PC-9 (cell line): Measurements from ENCODE around the gene MLKL. TPM values are rescaled to one million over a fixed set of nuclear protein-coding genes. Genes with fewer than 3 reads are reported as not detected.

Source experiments
- BruUV-seq: library from RNA; stranded (reverse); fragments of 400-500 nt; replicated peaks from 2 replicates; lab custom pipeline; 2021; lab: Mats Ljungman, UMichigan
- CTCF ChIA-PET: fragments of 300-600 bp; sonication (Branson Sonifier 250); formaldehyde crosslinking; loops from one replicate; lab custom pipeline; 2022; ENCODE audit warnings: antibody characterized with exemption; lab: Charles Lee
- POLR2A ChIA-PET: fragments of 300-600 bp; sonication (Branson Sonifier 250); formaldehyde crosslinking; loops from one replicate; lab custom pipeline; 2022; ENCODE audit warnings: antibody characterized with exemption; ENCODE audit not compliant: unreplicated experiment; lab: Charles Lee
- DNase-seq, 2 experiments: peaks; one replicate each; pipeline versions ENCODE4 v3.0.0 to v3.0.0-alpha.2; 2015 to 2022; ENCODE audit warnings: mixed read lengths in 1 of 2
- H2AFZ ChIP-seq: fragments of 200-600 bp; sonication (generic); 2 replicates; pipeline ENCODE4 v1.8.1; 2017; ENCODE audit warnings: antibody characterized with exemption
- H3F3A ChIP-seq: fragments of 200-600 bp; sonication (generic); 2 replicates; pipeline ENCODE4 v1.8.1; 2017; ENCODE audit warnings: antibody characterized with exemption, mild to moderate bottlenecking, low read depth; ENCODE audit not compliant: insufficient read depth
- H3K27ac ChIP-seq: fragments of 200-600 bp; sonication (generic); 2 replicates; pipeline ENCODE4 v1.6.1; 2016; ENCODE audit warnings: mixed run types
- H3K27me3 ChIP-seq: fragments of 200-600 bp; sonication (generic); 2 replicates; pipeline ENCODE4 v1.6.1; 2016; ENCODE audit warnings: low read depth, mixed run types; ENCODE audit not compliant: insufficient read depth
- H3K36me3 ChIP-seq: fragments of 200-600 bp; sonication (generic); 2 replicates; pipeline ENCODE4 v1.6.1; 2016; ENCODE audit warnings: low read depth, mixed run types
- H3K4me1 ChIP-seq: fragments of 200-600 bp; sonication (generic); replicated peaks from 2 replicates; pipeline ENCODE4 v1.6.1; 2016; ENCODE audit warnings: mixed run types; ENCODE audit not compliant: insufficient read depth
- H3K4me2 ChIP-seq: fragments of 200-600 bp; sonication (generic); 2 replicates; pipeline ENCODE4 v1.6.1; 2017; ENCODE audit warnings: mixed run types
- H3K4me3 ChIP-seq: fragments of 200-600 bp; sonication (generic); 2 replicates; pipeline ENCODE4 v1.6.1; 2016; ENCODE audit warnings: mixed run types
- H3K79me2 ChIP-seq: fragments of 200-600 bp; sonication (generic); 2 replicates; pipeline ENCODE4 v1.6.1; 2017; ENCODE audit warnings: low read depth, mixed run types
- H3K9me2 ChIP-seq: fragments of 200-600 bp; sonication (generic); 2 replicates; pipeline ENCODE4 v1.8.1; 2017; ENCODE audit warnings: mild to moderate bottlenecking; ENCODE audit not compliant: insufficient read depth
- H3K9me3 ChIP-seq: fragments of 200-600 bp; sonication (generic); 2 replicates; pipeline ENCODE4 v1.8.1; 2016; ENCODE audit warnings: low read depth; ENCODE audit not compliant: insufficient read depth
- H4K20me1 ChIP-seq: fragments of 200-600 bp; sonication (generic); 2 replicates; pipeline ENCODE4 v1.8.1; 2017; ENCODE audit not compliant: insufficient read depth
- EZH2 ChIP-seq: fragments of 200-600 bp; sonication (generic); IDR thresholded peaks from 2 replicates; pipeline ENCODE4 v1.8.0; 2017; ENCODE audit warnings: antibody characterized with exemption, low read depth
- intact Hi-C: fragments of 100-400 bp; cut with micrococcal nuclease; formaldehyde crosslinking; loops from one replicate; pipeline ENCODE4 v1.10.0; 2022; ENCODE audit not compliant: unreplicated experiment
- total RNA-seq: library from RNA; stranded (reverse); gene quantifications from 2 replicates; pipeline ENCODE4 v1.2.3, GENCODE V29; 2021
- TF ChIP-seq, protein P1 (sequence below): fragments of 200-600 bp; sonication (generic); conservative IDR thresholded peaks from 2 replicates; pipeline ENCODE4 v1.6.1; 2017; ENCODE audit warnings: mixed run types, antibody characterized with exemption, mild to moderate bottlenecking, moderate library complexity

MLKL gene
- total RNA-seq, 1 experiment from 2014 or later, result 11.2 TPM

DNA sequence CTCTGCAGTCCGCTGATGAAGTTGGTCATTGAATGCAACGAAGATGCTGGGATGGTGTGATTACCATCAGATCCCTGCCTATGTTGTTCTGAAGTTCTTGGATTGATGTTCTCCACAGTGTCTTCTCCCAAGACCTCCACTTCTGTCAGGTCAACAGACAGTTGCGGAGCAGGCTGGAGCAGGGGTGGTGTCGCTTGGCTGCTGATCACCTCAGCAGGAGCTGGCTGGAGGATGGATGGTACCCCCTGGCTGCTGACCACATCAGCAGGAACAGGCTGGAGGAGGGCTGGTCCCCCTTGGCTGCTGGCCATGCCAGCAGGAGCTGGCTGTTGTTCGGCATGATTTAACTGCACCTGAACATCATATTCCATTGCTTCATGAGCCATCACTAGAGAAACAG lies 39.6 kb downstream of the MLKL start:
- Histone ChIP-seq H3F3A (peaks cover 9% of the 10 kb centered on the region), H2AFZ (no peak overlapping the region), H3K36me3 (peaks cover 54% of the 10 kb centered on the region), H3K4me2 (no peak overlapping the region), H3K4me3 (no peak overlapping the region), H4K20me1 (peaks cover 46% of the 10 kb centered on the region), H3K27ac (no peak overlapping the region), H3K27me3 (no peaks in the 10 kb centered on the region), H3K9me3 (no peaks in the 10 kb centered on the region), H3K79me2 (peaks cover 95% of the 10 kb centered on the region), H3K4me1 (peaks cover 8% of the 10 kb centered on the region; the same call in 1 of the 2 replicates), H3K9me2 (no peaks in the 10 kb centered on the region)
- intact Hi-C loops, result no loop called here
- no peak for DNase-seq
- no TSS peak for BruUV-seq
- TF ChIP-seq EZH2, result no peak
- TF ChIP-seq, protein P1, sequence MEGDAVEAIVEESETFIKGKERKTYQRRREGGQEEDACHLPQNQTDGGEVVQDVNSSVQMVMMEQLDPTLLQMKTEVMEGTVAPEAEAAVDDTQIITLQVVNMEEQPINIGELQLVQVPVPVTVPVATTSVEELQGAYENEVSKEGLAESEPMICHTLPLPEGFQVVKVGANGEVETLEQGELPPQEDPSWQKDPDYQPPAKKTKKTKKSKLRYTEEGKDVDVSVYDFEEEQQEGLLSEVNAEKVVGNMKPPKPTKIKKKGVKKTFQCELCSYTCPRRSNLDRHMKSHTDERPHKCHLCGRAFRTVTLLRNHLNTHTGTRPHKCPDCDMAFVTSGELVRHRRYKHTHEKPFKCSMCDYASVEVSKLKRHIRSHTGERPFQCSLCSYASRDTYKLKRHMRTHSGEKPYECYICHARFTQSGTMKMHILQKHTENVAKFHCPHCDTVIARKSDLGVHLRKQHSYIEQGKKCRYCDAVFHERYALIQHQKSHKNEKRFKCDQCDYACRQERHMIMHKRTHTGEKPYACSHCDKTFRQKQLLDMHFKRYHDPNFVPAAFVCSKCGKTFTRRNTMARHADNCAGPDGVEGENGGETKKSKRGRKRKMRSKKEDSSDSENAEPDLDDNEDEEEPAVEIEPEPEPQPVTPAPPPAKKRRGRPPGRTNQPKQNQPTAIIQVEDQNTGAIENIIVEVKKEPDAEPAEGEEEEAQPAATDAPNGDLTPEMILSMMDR, result no peak
- CTCF ChIA-PET, result no interaction called here
- POLR2A ChIA-PET, result no interaction called here

DNA sequence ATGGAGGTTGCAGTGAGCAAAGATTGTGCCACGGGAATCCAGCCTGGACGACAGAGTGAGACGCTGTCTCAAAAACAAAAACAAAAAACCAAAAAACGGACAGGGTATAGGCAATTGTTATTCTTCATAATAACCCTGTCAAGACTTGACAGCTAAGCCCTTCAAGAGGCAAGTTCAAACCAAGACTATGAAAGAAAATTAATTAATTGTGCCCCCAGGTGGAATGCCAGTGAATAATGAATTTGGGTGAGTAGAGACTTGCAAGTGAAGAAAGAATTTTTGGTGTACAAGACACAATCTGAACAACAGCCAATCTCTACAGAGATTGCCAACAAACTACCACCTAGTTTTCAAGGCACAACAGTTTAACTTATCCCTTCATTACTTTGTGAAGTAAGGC lies 40.3 kb downstream of the MLKL start:
- Histone ChIP-seq H3F3A (peaks cover 9% of the 10 kb centered on the region), H2AFZ (no peak overlapping the region), H3K79me2 (peaks cover 95% of the 10 kb centered on the region), H3K9me2 (no peaks in the 10 kb centered on the region), H3K27me3 (no peaks in the 10 kb centered on the region), H3K9me3 (no peaks in the 10 kb centered on the region), H4K20me1 (peaks cover 42% of the 10 kb centered on the region), H3K27ac (no peak overlapping the region), H3K4me2 (no peak overlapping the region), H3K4me3 (no peak overlapping the region), H3K36me3 (peaks cover 54% of the 10 kb centered on the region), H3K4me1 (peaks cover 3% of the 10 kb centered on the region; the same call in 1 of the 2 replicates)
- POLR2A ChIA-PET, result no interaction called here
- CTCF ChIA-PET, result no interaction called here
- DNase-seq, result no peak
- TF ChIP-seq EZH2, result no peak
- TF ChIP-seq, protein P1, result no peak
- BruUV-seq, result no TSS peak
- intact Hi-C loops, result no loop called here

DNA sequence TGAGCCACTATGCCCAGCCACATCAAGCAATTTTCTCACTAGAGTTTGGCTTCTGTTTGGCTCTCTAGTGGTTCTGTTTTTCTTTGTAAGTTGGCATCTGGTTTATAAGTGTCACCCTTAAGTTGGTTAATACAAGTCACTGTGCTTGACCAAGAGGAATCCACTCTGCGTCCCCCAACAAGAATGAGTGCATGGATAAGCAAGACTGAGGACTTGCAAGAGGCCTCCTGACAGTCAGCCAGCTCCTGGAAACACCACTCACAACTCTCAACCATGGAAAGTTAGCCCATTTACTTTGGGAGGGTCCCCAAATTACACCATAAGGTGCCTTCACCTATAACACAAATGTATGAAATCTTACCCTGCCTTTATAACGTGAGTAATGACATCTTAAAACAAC lies 41.6 kb downstream of the MLKL start:
- intact Hi-C loops, result no loop called here
- DNase-seq, result no peak
- Histone ChIP-seq H3K27ac (no peak overlapping the region), H4K20me1 (peaks cover 36% of the 10 kb centered on the region), H3K9me2 (no peaks in the 10 kb centered on the region), H2AFZ (no peak overlapping the region), H3K4me1 (no peaks in the 10 kb centered on the region), H3K36me3 (peaks cover 51% of the 10 kb centered on the region), H3K4me3 (no peak overlapping the region), H3K4me2 (no peak overlapping the region), H3K9me3 (no peaks in the 10 kb centered on the region), H3K79me2 (peaks cover 91% of the 10 kb centered on the region), H3F3A (peaks cover 9% of the 10 kb centered on the region), H3K27me3 (no peaks in the 10 kb centered on the region)
- BruUV-seq, result no TSS peak
- TF ChIP-seq EZH2, result no peak
- TF ChIP-seq, protein P1, result no peak
- ChIA-PET POLR2A (no interaction called here), CTCF (no interaction called here)
